HG02588 (cell line): ENCODE data around the gene ZNF341.
"Not testable (repeated sequence)": the region's sequence is repeated elsewhere in the genome, so short reads cannot be mapped to it uniquely, and the experiment has no call there.

Source experiments
- ATAC-seq: cut with Tn5 transposase; IDR thresholded peaks from one replicate; pipeline ENCODE4 v1.9.1; 2021; ENCODE audit warnings: mild to moderate bottlenecking, moderate library complexity; ENCODE audit not compliant: unreplicated experiment

ZNF341 gene

DNA sequence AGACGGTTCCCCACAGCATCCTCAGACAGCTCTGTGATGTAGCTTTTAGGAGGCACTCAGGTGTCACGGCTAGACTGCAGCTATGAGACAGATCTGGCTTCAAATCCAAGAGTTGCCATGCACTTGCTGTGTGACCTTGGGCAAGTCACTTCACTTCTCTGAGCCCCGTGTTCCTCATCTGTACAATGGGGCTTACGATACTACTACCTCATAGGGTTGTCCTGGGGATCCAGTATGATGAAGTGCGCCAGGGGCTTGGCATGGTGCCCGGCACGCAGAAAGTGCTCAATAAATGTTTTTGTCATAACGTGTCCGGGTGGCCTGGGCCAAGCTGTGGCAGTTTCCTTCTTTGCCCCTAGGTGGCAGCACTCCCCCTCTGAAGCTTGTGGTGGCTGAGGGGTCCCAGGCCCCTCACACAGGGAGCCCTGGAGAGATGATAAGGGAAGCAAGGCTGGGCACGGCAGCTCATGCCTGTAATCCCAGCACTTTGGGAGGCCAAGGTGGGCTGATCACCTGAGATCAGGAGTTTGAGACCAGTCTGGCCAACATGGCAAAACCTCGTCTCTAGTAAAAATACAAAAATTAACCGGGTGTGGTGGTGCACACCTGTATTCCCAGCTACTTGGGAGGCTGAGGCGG lies 60.3 kb downstream of the ZNF341 start:
- no peak for ATAC-seq

DNA sequence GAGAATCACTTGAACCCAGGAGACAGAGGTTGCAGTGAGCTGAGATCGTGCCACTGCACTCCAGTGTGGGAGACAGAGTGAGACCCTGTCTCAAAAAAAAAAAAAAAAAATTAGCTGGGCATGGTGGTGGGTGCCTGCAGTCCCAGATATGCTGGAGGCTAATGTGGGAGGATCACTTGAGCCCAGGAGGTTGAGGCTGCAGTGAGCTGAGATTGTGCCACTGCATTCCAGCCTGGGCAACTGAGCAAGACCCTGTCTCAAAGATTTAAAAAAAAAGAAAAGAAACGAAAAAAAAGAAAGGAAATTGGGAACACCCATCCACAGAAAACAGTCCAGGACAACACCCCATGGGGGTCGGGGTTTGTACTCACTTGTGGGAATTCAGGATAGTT lies 60.8 kb downstream of the ZNF341 start:
- not testable (repeated sequence) for ATAC-seq

DNA sequence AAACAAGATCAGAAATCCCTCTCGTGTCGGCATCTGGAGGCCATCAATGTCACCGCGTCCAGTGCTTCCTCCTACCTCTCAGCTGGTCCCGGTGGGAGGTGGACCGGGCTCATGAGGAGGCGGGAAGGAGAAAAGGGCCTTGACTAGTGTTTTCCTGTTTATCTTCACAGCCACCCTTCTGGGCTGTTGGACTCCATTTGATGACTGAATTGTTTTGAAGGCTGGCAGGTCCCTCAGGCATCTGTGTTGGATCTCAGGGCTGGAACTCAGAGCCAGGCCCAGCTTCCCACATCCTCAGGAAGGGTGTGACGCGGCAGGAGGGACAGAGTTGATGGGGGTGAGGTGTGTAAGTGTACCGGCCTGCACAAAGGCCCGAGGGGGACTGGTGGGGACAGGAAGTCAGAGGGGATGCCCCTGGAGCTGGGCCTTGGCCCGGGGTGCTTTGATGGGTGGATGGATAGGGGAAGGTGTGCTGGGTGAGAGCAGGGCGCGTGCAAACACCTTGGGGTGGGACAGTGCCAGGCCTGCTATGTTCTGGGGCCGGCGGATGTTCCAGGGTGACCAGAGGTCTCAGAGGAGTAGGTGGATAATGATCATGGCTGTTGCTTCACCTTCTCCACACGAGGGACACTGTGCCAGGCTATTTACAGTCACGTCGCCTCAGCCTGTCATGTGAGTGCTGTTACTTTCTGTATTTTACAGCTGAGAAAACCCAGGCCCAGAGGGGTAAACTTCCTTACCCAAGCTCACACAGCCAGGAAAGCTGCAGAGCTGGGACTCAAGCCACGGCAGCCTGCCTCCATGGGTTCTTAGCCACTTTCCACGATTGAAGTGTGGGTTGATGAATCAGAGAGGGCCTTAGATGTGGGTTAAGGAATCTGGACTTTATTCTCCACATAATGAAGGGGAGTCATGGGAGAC lies 61.5 kb downstream of the ZNF341 start:
- ATAC-seq, result no peak

DNA sequence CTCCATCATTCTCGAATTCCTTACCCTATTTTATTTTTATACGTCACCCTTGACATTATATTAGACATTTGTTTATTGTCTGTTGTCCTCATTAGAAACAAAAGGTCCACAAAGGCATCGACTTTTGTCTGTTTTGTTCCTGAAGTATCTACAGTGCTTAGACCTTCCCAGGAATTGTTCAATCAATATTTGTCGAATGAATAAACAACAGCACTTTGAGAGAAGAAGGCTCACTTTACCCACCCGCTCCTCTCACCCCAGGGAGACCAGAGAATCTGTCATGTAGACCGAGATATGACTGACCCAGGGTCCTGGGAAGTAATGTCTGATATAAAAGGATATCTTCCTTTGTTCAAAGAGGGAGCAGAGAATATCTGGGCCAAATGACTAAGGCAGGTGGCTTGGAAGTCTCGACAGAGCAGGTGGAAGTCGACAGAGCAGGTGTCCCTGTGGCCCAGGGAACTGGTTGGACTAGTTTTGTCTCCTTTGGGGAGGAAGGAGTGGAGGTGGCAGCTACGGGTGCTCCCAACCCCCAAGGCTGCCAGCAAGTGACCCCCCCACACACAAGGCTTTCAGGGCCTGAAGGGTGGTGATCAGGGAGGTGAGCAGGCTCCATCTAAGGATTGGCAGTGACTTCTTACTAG lies 64.6 kb downstream of the ZNF341 start:
- no peak for ATAC-seq

DNA sequence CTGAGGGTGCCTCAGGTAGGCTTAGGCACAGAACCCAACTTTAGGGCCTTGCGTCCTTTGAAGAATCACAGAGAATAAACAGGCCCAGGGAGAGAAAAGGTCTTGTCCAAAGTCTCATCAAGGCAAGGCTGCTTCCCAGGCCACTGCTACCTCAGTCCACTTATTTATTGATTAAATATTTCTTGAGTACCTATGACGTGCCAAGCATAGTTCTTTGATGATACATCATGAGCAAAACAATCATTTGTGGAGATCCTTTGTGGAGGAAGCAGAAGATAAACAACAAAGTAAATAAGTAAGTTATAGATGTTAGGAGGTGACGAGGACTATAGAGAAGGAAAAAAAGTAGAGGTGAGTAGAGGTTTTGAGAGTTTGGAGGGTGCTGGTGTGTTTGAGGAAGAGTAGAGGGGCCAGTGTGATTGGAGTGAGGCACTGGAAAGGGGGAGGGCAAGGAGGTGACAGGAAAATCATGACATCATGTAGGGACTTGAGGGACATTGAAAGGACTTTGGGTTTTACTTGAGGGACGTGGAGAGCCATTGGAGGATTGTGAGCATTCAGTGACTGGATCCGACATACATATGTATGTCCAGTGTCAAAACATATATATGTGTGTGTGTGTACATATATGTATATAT lies 65.2 kb downstream of the ZNF341 start:
- no peak for ATAC-seq

DNA sequence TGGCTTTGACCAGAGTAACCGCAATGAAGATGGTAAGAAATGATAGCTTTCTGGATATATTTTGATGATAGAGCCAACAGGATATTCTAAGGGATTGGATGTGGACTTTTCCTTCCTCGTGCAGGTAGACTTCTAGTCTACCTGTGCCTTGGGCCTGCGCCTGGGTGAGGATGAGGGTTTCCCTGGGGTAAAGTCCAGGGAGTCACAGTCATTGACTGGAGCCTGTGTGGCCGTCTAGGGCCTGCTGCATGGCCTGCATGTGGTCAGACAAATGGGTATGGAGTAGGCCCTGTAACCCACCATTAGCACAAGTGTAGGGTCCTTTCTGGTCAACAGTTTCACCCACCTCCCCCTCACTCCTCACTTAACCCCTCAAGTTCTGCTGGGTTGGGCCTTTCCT lies 66.6 kb downstream of the ZNF341 start:
- no peak for ATAC-seq

DNA sequence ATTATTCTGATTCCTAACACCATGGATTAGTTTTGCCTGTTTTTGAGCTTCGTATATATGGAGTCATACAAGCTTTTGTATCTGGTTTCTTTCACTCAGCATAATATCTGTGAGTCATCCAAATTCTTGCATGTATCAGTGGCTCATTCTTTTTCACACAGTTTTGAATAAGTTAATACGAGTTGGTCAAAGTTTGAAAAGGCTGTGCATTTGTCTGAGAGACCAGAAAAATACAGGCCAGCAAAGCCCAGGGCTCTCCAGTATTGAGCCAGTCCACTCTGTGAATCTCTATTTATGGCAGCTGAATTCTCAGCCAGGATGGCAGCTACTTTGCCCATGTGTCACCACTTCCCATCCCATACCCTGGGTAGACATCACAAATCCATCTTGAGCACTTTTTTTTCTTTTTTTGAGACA lies 72.1 kb downstream of the ZNF341 start:
- ATAC-seq, result no peak

DNA sequence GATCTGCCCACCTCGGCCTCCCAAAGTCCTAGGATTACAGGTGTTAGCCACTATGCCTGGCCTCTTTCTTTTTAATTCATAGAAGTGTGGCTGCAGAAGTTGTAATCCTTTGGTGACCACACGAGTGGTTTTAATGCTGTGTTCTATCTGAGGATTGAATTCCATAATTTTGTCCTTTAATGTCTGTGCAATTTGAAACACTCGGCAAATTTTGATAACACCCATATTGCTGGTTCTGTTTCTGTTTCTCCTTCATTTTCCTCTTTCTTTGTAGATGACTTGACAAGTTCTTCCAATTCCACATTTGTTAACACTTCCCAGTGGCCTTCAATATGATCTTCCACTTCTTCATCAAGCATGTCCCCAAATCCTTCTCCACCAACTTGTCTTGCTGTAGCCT lies 76.6 kb downstream of the ZNF341 start:
- no peak for ATAC-seq

DNA sequence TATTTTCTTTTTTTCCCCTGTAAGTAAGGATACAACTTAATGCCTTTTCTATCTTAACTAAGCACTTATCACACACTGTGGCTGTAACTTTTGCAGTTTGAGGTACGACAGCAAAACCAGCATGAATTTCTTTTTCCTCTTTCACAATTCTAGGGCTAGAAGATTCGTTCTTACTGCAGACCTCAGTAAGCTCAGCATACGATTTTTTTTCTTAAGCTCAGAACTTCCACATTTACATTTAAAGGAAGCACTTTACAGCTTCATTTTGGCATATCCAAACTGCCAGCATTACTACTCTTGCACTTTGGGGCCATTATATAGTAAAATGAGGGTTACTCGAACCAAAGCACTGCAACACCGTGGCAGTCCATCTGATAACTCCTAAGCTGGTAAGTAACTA lies 78.5 kb downstream of the ZNF341 start:
- no peak for ATAC-seq

DNA sequence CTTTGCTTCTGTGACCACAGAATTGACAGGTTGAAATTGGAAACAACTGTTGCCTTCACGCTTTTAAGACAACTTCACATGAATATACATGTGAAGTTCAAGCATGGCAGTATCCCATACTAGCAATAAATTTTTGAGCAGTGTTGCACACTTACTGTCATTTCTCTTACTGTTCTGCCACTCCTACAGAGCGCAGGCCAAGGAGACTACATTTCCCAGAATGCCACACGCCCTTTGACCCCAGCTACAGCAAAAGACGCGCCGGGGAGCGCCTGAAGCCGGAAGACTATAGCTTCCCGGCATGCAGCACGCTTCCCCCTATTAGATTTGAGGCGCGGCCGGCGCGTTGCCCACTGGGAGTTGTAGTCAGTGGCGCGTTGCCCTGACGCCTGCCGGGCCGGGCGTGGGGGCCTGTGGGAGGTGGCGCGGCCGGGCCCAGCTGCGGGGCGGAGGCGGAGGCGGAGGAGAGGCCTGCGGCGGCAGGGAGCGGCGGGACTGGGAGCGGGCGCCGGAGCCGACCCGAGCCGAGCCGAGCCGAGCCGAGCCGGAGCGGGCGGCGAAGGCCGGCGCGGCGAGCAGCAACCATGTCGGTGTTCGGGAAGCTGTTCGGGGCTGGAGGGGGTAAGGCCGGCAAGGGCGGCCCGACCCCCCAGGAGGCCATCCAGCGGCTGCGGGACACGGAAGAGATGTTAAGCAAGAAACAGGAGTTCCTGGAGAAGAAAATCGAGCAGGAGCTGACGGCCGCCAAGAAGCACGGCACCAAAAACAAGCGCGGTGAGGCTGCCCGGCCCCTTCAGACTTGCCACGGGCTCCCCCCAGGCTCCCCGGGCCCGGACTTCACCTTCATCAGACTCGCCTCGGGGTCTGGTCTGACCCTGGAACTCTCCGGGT lies 79.3 kb downstream of the ZNF341 start, which contains the start of gene CHMP4B:
Gene CHMP4B, plus strand, starts transcription at position 464 of the 891 bp plus-strand sequence. Its CDS starts 121 bp downstream, at position 585.
- ATAC-seq, result peak; percentile 95

DNA sequence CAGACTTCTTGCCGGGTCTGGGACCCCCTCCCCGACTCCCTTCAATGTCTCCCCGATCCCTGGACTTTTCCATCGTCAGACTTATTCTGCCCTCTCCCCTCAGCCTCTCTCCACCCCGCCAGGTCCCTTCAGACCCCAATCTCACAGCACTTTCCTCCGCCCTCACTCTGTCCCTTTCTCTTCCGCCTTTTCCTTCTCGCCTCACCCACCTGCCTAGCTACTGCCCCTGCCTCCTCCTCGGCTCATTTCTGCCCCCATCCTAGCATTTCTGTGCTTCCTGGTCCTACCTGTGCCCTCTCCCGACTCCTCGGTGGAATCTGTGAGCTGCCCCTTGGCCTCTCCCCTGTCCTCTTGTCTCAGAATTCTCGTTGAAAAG lies 80.0 kb downstream of the ZNF341 start:
- no peak for ATAC-seq

DNA sequence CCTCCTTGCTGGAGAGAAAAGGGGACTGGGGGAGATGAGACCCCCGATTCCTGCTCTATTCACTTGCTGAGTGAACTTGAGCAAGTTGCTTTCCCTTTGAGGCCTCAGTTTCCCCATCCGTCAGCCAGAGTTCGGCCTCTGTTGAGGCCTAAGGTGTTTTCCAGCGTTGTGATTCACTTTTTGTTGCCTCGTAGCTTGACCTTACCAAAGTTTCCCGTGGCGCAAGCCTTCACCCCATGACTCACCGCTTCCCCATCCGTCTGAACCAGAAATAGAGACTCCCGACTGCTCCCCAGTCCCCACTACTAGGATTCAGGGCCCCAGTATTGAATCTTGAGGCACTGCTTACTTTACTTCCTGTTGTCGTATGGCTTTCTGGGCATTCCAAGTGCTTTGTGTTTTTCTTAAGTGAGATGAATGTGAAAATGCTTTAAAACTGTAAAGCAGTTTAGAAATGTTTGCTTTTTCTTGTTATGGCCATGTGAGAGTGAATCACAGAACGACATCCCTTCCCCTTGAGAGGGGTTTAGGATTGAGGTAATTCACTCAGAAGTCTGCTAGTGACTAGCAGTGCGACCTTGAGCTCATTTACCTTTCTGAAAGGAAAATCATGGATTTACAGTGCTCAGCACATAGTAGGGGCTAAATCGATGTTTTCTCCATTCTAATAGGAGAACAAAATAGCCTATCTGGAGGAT lies 80.5 kb downstream of the ZNF341 start:
- no peak for ATAC-seq

DNA sequence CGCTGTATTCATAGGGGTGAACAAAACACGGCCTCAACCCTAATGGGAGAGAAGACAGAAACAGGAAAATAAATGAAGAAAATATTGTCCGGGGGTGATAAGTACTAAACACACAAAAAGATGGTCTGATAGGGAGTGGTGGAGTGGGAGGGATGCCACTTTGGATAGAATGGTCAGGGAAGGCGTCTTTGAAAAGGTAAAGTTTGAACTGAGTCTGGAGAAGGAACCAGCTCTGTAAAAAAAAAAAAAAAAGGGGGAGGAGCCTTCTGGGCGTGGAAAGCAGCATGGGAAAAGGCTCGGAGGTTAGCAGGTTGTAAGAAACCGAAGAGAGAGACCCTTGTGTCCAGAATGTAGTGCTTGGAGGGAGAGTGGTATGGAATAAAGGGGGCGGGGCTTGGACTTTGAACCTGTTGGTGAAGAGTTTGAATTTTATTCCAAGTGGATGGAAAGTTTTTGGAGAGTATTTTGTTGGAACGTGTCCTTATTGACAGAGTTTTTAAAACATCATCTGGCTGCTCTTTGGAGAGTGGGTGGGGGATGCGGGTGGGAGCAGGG lies 81.2 kb downstream of the ZNF341 start:
- ATAC-seq, result no peak

DNA sequence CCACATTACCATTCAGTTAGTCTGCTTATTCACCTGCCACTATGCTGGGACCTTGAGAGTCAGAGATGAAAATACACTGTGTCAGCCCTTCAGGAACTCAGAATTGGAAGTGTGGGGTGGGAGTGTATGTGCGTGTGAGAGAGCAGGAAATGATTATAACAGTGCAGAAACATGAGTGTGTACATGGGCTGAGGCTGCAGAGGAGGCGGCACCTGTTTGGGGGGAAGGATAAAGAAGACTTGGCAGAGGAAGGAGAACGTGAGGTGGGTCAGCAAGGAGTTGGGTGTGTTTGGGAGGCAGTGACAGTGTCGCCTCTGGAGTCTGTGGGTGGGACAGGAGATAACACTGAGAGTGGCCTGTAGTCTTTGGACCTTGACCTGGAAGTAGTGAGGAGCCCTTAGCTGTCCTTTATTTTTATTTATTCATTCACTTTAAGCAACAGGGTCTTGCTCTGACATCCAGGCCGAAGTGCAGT lies 82.5 kb downstream of the ZNF341 start:
- no peak for ATAC-seq

DNA sequence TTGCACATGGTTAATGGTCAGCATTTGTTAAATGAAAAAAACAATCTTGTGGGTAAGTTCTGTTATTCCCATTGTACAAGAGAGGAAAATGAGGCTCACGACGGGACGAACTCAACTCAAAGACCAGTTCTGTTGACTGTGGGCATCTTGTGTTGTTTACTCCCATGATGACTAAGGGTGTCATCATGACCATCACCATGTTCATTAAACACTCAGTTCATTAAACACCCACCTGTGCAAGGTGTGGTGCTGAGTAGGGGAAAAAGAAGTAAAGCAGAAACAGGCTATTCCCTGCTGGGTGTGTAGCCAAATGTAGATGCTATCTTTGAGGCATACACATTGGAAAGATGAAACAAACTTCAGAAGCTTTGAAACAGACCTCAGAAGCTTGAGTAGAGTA lies 83.9 kb downstream of the ZNF341 start:
- no peak for ATAC-seq

DNA sequence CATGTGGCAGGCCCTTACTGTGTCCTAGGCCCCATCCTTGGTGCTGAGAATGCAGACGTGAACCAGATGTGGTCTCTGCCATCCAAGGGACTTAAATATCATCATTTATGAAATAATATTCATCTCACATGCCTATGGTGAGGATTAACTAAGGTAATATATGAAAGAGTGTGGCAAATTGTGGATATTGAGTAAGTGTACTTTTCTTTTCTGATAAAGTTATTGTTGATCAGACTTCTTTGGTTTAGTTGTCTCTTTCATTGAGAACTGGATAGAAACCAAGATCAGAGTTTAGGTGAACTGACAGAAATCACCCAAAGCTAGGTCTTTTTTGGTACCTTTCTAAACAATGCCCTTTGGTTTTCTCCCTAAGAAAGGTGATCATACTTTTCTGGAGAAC lies 84.4 kb downstream of the ZNF341 start:
- no peak for ATAC-seq

DNA sequence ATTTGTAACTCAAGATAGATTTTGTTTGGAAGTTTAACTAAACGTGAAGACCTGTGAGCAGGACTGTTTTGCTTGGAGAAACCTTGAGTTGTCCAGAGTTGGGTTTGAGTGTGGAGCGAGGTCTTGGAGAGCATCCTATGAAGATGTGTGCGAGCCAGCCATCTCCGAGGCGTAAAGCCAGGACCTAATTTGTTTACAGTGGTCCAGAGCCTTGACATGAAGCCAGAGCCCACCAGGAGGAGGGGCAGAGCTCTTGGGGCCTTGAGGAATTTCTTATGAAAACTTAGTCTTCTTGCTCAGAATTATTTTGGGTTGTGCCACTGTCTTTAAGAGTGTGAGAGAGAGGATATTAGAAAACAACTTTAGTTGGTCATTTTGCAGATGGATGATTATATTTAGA lies 85.6 kb downstream of the ZNF341 start:
- no peak for ATAC-seq

DNA sequence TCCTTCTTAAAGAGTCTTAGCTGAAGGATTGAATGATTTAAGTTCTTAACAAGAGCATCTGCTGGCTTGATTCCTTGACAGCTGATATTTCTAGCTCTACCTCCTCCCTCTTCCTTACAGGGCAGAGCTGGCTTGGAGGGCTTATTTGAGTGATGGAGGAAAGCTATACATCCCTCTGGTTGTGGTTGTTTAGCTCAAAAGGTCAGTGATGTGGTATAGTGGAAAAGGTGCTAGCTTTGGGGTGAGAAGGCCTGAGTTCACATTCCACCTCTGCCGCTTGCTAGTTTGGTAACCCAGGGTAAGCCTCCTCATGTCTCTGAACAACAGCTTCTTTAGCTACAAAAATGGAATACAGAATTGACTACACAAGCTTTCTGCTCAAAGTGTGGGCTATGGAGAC lies 87.7 kb downstream of the ZNF341 start:
- ATAC-seq, result no peak

DNA sequence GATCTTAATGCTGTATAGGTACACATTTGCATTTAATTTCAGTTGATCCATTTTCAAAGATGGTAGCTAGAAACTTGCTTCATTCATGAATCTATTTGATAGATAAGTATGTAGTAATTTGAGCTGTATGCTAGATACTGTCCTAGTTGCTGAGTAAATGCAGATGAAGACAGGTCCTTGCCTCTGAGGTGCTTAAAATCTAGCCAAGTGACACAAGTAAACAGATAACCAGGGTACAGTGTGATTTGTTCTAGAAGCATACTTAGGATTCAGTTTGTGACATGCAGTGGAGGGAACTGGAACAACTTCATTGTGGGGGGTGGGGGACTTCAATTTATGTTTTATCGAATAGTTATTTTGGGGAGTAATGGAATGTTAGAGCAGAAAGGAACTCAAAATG lies 88.6 kb downstream of the ZNF341 start:
- ATAC-seq, result no peak
